GM12878 (cell line): ENCODE data around the gene THOC7. TPM values are rescaled to one million over a fixed set of nuclear protein-coding genes. Genes with fewer than 3 reads are reported as not detected.

Source experiments
- ATAC-seq: fragments of 200-7000 bp; cut with Tn5 transposase; 3 replicates; pipeline ENCODE4 v1.9.1; 2020; ENCODE audit warnings: mild to moderate bottlenecking, moderate library complexity
- BruUV-seq: library from RNA; stranded (reverse); fragments of 400-500 nt; replicated peaks from 2 replicates; lab custom pipeline; 2021; lab: Mats Ljungman, UMichigan
- CTCF ChIA-PET: fragments of 300-600 bp; sonication (Branson Sonifier 250); formaldehyde crosslinking; extraction: SDS; loops from one replicate; lab custom pipeline; 2021; ENCODE audit warnings: inconsistent platforms; lab: Yijun Ruan, JAX
- POLR2A ChIA-PET: fragments of 350-600 bp; formaldehyde crosslinking; extraction: SDS; loops from one replicate; lab custom pipeline; 2021; ENCODE audit warnings: inconsistent platforms; lab: Charles Lee
- RAD21 ChIA-PET: fragments of 300-600 bp; sonication (Branson Sonifier 250); formaldehyde crosslinking; loops from one replicate; lab custom pipeline; 2023; ENCODE audit warnings: antibody characterized with exemption; ENCODE audit not compliant: unreplicated experiment; lab: Charles Lee
- SMC1A ChIA-PET: fragments of 300-600 bp; sonication (Branson Sonifier 250); formaldehyde crosslinking; loops from one replicate; lab custom pipeline; 2023; ENCODE audit not compliant: unreplicated experiment, uncharacterized antibody; lab: Charles Lee
- DNase-seq: peaks from one replicate; pipeline ENCODE4 v3.0.0-alpha.2; 2011; ENCODE audit warnings: low read depth, low spot score
- FAIRE-seq: peaks from 3 replicates; lab custom pipeline; 2011; peaks lifted over from hg19 to GRCh38; lab: Jason Lieb, UNC
- H2AFZ ChIP-seq: 2 replicates; pipeline ENCODE4 v1.6.0; 2011; ENCODE audit warnings: low read depth, low read length, control low read depth; ENCODE audit not compliant: control insufficient read depth
- H3K27ac ChIP-seq: 2 replicates; pipeline ENCODE4 v1.5.1; 2011; ENCODE audit warnings: control low read depth; ENCODE audit not compliant: control insufficient read depth, insufficient read depth
- H3K27me3 ChIP-seq, 2 experiments: replicated peaks in 1 of 2; 2 replicates each; pipeline versions ENCODE4 v1.6.0 to v1.6.1; 2011; ENCODE audit warnings: low read length in 1 of 2; ENCODE audit not compliant: control insufficient read depth in 2 of 2, insufficient read depth in 2 of 2
- H3K36me3 ChIP-seq, 2 experiments: 2 replicates each; pipeline ENCODE4 v1.5.1; 2011; ENCODE audit warnings: low read length in 1 of 2; ENCODE audit not compliant: control insufficient read depth in 2 of 2, insufficient read depth in 2 of 2
- H3K4me1 ChIP-seq: 2 replicates; pipeline ENCODE4 v1.6.1; 2011; ENCODE audit warnings: mild to moderate bottlenecking, low read length, moderate library complexity, mixed read lengths; ENCODE audit not compliant: control insufficient read depth, insufficient read depth
- H3K4me2 ChIP-seq: 2 replicates; pipeline ENCODE4 v1.6.0; 2011; ENCODE audit warnings: control low read depth; ENCODE audit not compliant: control insufficient read depth, insufficient read depth
- H3K4me3 ChIP-seq: fragments of 200-600 bp; sonication (generic); 2 replicates; pipeline ENCODE4 v1.5.1; 2016
- H3K79me2 ChIP-seq: 2 replicates; pipeline ENCODE4 v1.6.0; 2011; ENCODE audit warnings: low read length; ENCODE audit not compliant: control insufficient read depth, insufficient read depth
- H3K9ac ChIP-seq: 2 replicates; pipeline ENCODE4 v1.8.0; 2011; ENCODE audit warnings: low read length, control low read depth, mixed read lengths; ENCODE audit not compliant: control insufficient read depth, insufficient read depth
- H3K9me3 ChIP-seq: replicated peaks from 3 replicates; pipeline ENCODE4 v1.5.1; 2011; ENCODE audit warnings: mild to moderate bottlenecking, low read length; ENCODE audit not compliant: control insufficient read depth, insufficient read depth
- H4K20me1 ChIP-seq: 2 replicates; pipeline ENCODE4 v1.6.0; 2011; ENCODE audit not compliant: control insufficient read depth, insufficient read depth
- BHLHE40 ChIP-seq, 2 experiments: fragments of 450-650 bp in 1 of 2; IDR thresholded peaks; 2 replicates each; pipeline ENCODE4 v1.6.1; 2011 to 2017; ENCODE audit warnings: low read depth in 2 of 2, borderline replicate concordance in 1 of 2, improper control_type of control experiment in 1 of 2, low read length in 1 of 2, mild to moderate bottlenecking in 1 of 2
- CHD2 ChIP-seq: IDR thresholded peaks from 2 replicates; pipeline ENCODE4 v1.6.1; 2011; ENCODE audit warnings: low read depth, low read length, improper control_type of control experiment, borderline replicate concordance
- E4F1 ChIP-seq: fragments of 450-650 bp; IDR thresholded peaks from 2 replicates; pipeline ENCODE4 v1.6.1; 2018; ENCODE audit warnings: borderline replicate concordance, mild to moderate bottlenecking; ENCODE audit not compliant: partially characterized antibody
- IKZF1 ChIP-seq: fragments of 450-650 bp; conservative IDR thresholded peaks from 2 replicates; pipeline ENCODE4 v1.6.1; 2017; ENCODE audit warnings: antibody characterized with exemption, mild to moderate bottlenecking
- MTA2 ChIP-seq: fragments of 450-650 bp; IDR thresholded peaks from 2 replicates; pipeline ENCODE4 v1.6.1; 2016; ENCODE audit warnings: low read depth, mild to moderate bottlenecking, moderate library complexity
- PBX3 ChIP-seq: IDR thresholded peaks from 2 replicates; pipeline ENCODE4 v1.6.1; 2011; ENCODE audit warnings: mild to moderate bottlenecking, low read depth, low read length, moderate library complexity; ENCODE audit not compliant: insufficient replicate concordance
- SMAD1 ChIP-seq: fragments of 450-650 bp; IDR thresholded peaks from 2 replicates; pipeline ENCODE4 v1.6.1; 2018; ENCODE audit warnings: mild to moderate bottlenecking, low read depth; ENCODE audit not compliant: partially characterized antibody
- SMARCA5 ChIP-seq: fragments of 450-650 bp; IDR thresholded peaks from 2 replicates; pipeline ENCODE4 v1.6.1; 2017; ENCODE audit warnings: mild to moderate bottlenecking
- SREBF2 ChIP-seq: IDR thresholded peaks from 2 replicates; pipeline ENCODE4 v1.6.1; 2012; ENCODE audit warnings: mild to moderate bottlenecking, low read length
- ZNF687 ChIP-seq: fragments of 450-650 bp; IDR thresholded peaks from 2 replicates; pipeline ENCODE4 v1.6.1; 2017; ENCODE audit warnings: mild to moderate bottlenecking, moderate library complexity
- WGBS: methylation state at CpG from one replicate; pipeline ENCODE4 v1.1.6; 2016; ENCODE audit warnings: low lambda C conversion rate; ENCODE audit not compliant: insufficient replicate concordance, insufficient coverage; ENCODE audit errors: missing lambda C conversion rate; 5-methylcytosine and 5-hydroxymethylcytosine counted together
- in situ Hi-C: fragments of 300-500 bp; cut with MboI; formaldehyde crosslinking; loops from 9 replicates; pipeline ENCODE4 v1.14.3; 2018; ENCODE audit warnings: mixed read lengths
- intact Hi-C: fragments of 100-400 bp; cut with micrococcal nuclease; formaldehyde crosslinking; loops from one replicate; pipeline ENCODE4 v1.14.2; 2022; ENCODE audit not compliant: unreplicated experiment
- polyA plus RNA-seq, 11 experiments: library from polyadenylated mRNA; depleted of rRNA in 4 of 11; unstranded in 6 of 11; stranded (reverse) in 5 of 11; fragments of >200 nt; fragmentation: Nextera tagmentation in 4 of 11; fragmentation: Illumina TruSeq in 1 of 11; extraction: Ambion mirVana in 4 of 11; extraction: Trizol in 1 of 11; gene quantifications; 1 replicate in 1 of 11; 2 replicates in 10 of 11; pipeline versions ENCODE4 v1.2.1 to v1.2.3, GENCODE V29; 2011 to 2016; ENCODE audit warnings: inconsistent platforms in 2 of 11, missing spikeins in 2 of 11, low read depth in 1 of 11
- total RNA-seq, 4 experiments: library from RNA; depleted of rRNA in 3 of 4; stranded (reverse); fragments of >200 nt in 3 of 4; fragmentation: Illumina TruSeq in 1 of 4; extraction: Trizol in 1 of 4; gene quantifications; 2 replicates each; pipeline versions ENCODE4 v1.2.1 to v1.2.3, GENCODE V29; 2013 to 2021
- TF ChIP-seq, protein P1 (sequence below): IDR thresholded peaks from 2 replicates; pipeline ENCODE4 v1.6.1; 2012; ENCODE audit warnings: low read depth, low read length, improper control_type of control experiment
- TF ChIP-seq, protein P2 (sequence below): fragments of 450-650 bp; formaldehyde crosslinking; IDR thresholded peaks from 2 replicates; pipeline ENCODE4 v1.4.0; 2020; ENCODE audit warnings: mild to moderate bottlenecking, moderate library complexity

Gene THOC7
- total and polyA plus RNA-seq, 10 of the 15 experiments (the other 5 are each of a cell fraction or from before 2014, with no cell fraction given), result 61.7 to 269 (median 138) TPM

DNA sequence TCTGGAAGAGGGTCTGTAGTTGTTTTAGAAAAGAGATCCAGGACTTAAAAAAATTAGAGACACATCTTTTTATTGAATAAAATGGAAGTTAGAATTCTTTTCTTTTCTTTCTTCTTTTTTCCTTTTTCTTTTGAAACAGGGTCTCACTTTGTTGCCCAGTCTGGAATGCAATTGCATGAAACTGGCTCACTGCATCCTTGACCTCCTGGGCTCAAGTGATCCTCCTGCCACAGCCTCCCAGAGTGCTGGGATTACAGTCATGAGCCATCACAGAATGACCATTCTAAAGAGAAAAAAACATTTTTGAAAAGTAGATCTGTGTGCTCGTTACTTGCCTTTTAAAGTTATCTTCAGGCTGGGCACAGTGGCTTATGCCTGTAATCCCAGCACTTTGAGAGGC, 3.6 kb upstream of the THOC7 start:
- RAD21 ChIA-PET, result no interaction called here
- no peaks in the 10 kb centered on the region for H3K36me3 ChIP-seq
- POLR2A ChIA-PET, result no interaction called here
- no peaks in the 10 kb centered on the region for H3K27me3 ChIP-seq
- peaks cover 4% of the 10 kb centered on the region; the same call in 1 of the 2 replicates for H3K4me1 ChIP-seq
- no peak overlapping the region for H3K9ac ChIP-seq
- in situ Hi-C loops, result no loop called here
- no peak overlapping the region; the same call in 1 of the 2 replicates for H3K4me2 ChIP-seq
- SMC1A ChIA-PET, result no interaction called here
- H3K4me3 ChIP-seq, result no peak overlapping the region
- no peaks in the 10 kb centered on the region for H4K20me1 ChIP-seq
- no TSS peak for BruUV-seq
- DNase-seq (no peak), ATAC-seq (no peak), FAIRE-seq (no peak)
- intact Hi-C loops, result no loop called here
- H3K79me2 ChIP-seq, result peaks cover 75% of the 10 kb centered on the region
- CTCF ChIA-PET, result interaction anchor here (1.2 to 1.7 kb wide), 2 partner anchors 9 to 128 kb away, joined by 3 to 4 read pairs; no protein-coding TSS in a partner anchor
- no peak overlapping the region for H3K27ac ChIP-seq
- H2AFZ ChIP-seq, result no peak overlapping the region
- WGBS, result 100% methylated on average over 1 of the region's 1 CpG
- no peaks in the 10 kb centered on the region for H3K9me3 ChIP-seq
- no peak for TF ChIP-seq SREBF2
- no peak for TF ChIP-seq E4F1
- no peak for TF ChIP-seq ZNF687
- TF ChIP-seq, protein P1, sequence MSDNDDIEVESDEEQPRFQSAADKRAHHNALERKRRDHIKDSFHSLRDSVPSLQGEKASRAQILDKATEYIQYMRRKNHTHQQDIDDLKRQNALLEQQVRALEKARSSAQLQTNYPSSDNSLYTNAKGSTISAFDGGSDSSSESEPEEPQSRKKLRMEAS, result no peak
- no peak for TF ChIP-seq BHLHE40 (IDR thresholded peaks at IDR 0.05; ENCODE audit: borderline replicate concordance in 1 of 2, low read depth in 2 of 2, low read length in 1 of 2)
- no peak for TF ChIP-seq SMAD1
- no peak for TF ChIP-seq SMARCA5
- no peak for TF ChIP-seq CHD2
- TF ChIP-seq MTA2, result no peak
- TF ChIP-seq PBX3, result no peak
- TF ChIP-seq, protein P2, sequence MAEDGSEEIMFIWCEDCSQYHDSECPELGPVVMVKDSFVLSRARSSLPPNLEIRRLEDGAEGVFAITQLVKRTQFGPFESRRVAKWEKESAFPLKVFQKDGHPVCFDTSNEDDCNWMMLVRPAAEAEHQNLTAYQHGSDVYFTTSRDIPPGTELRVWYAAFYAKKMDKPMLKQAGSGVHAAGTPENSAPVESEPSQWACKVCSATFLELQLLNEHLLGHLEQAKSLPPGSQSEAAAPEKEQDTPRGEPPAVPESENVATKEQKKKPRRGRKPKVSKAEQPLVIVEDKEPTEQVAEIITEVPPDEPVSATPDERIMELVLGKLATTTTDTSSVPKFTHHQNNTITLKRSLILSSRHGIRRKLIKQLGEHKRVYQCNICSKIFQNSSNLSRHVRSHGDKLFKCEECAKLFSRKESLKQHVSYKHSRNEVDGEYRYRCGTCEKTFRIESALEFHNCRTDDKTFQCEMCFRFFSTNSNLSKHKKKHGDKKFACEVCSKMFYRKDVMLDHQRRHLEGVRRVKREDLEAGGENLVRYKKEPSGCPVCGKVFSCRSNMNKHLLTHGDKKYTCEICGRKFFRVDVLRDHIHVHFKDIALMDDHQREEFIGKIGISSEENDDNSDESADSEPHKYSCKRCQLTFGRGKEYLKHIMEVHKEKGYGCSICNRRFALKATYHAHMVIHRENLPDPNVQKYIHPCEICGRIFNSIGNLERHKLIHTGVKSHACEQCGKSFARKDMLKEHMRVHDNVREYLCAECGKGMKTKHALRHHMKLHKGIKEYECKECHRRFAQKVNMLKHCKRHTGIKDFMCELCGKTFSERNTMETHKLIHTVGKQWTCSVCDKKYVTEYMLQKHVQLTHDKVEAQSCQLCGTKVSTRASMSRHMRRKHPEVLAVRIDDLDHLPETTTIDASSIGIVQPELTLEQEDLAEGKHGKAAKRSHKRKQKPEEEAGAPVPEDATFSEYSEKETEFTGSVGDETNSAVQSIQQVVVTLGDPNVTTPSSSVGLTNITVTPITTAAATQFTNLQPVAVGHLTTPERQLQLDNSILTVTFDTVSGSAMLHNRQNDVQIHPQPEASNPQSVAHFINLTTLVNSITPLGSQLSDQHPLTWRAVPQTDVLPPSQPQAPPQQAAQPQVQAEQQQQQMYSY, result no peak
- TF ChIP-seq IKZF1, result no peak
